COLO668 (cell line): ENCODE results near the gene MRAS.
A peak's percentile ranks its signal among the peaks of the same experiment; 100 is the strongest.

Source experiments
- DNase-seq: peaks from one replicate; lab custom pipeline; 2025; ENCODE audit not compliant: unreplicated experiment; lab: John Stamatoyannopoulos, UW

The MRAS gene

DNA sequence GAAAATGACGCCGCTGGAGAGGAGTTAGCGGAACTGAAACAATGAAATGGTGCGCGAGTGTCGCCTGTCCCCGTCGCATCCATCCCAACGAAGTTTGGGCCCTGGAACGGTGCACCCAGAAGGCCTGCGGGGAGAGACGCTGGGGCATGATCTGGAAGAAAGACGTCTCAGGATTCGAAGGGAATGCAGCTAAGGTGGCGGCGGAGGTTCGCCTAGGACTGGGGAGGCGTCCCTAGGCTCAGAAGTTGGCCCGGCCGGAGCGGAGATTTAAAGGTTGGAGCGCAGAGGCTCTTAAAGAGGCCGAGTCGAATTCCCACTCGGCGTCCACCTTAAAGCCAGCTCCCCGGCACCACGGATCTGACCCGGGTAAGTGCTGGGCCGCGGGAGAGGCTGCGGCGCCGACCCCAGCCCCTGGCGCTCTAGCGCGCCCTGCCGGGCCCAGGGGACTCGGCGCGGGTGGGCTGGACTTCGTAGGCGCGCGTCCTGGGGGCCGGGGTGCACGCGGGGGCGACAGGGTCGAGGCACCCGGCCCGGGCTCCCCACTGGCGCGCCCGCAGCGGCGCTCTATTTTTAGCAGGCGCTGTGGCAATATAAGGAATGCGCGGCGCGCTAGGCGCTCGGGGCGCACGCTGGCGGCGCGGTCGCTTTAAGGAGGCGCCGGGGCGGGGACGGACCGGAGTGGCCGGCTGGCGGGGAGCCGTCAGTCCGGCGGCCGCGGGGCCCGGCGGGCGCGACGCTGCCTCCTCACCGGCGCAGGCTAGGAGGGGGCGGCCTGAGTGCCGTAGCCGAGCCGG is at the start of gene MRAS:
Gene MRAS, plus strand, starts transcription at position 620 of the 794 bp plus-strand sequence. CDS start 24,305 bp downstream, outside the sequence.
- peak; percentile 69 for DNase-seq

DNA sequence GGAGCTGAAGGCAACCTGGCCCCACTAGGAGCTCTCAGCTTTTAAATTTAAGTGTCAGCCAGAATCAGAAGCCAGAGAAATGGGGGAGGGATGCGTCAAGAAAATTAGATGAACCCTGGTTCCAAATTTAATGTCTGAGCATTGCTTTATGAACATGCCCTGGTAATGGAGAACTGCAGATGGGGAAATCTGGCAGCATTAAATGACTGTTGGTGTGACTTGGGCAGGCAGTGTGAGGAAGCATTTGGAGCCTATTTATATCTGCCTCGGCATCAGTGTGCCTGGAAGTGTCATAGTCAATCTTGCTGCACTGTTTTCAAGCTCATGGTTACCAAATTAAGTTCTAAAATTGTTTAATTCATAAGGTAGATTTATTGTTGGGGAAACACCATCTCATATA is 47.7 kb upstream of the MRAS start:
- DNase-seq, result no peak

GRCh38 chr3:138303474-138303873 is 44.9 kb upstream of the MRAS start:
- no peak for DNase-seq

DNA sequence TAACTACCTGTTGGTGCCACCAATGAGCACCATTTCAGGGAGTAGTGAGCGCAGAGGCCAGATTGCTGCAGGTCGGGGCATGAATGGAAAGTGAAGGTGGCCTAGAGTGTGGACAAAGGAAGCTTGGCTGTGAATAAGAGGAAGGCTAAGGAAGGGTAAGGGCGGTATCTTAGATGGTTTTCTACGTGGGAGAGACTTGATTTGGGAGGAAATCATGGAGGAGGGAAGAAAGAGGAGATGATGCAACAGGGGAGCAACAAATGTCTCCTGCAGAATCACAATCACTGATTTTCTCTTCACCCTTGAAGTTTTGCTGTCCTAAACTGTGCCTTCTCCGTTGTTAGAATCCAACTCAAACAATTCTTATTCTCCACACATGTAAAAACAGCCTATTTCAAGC is 40.5 kb upstream of the MRAS start:
- DNase-seq, result no peak

DNA sequence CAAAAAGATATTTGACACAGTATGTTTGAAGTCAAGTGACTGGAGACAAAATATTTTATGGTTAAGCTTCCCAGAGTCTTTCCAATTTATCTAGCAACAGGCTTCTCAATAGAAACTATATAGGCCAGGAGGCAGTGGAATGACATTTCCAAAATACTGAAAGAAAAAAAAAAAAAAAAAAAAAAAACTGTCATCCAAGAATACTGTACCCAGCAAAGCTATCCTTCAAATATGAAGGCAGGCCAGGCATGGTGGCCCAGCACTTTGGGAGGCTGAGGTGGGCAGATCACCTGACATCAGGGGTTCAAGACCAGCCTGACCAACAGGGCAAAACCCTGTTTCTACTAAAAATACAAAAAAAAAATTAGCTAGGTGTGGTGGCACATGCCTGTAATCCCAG is 39.6 kb upstream of the MRAS start:
- no peak for DNase-seq

DNA sequence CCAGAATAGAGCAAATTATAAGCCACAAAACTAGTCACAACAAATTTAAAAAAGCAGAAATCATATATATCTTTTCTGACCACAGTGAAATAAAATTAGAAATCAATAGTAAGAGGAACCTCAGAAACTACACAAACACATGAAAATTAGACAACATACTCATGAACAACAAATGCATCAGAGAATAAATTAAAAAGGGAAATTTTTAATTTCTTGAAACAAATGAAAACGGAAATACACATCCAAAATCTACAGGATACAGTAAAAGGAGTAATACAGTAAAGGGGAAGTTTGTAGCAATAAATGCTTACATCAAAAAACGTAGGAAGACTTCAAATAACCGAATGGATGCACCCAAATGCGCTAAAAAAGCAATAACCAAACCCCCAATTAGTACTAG is 37.9 kb upstream of the MRAS start:
- no peak for DNase-seq

DNA sequence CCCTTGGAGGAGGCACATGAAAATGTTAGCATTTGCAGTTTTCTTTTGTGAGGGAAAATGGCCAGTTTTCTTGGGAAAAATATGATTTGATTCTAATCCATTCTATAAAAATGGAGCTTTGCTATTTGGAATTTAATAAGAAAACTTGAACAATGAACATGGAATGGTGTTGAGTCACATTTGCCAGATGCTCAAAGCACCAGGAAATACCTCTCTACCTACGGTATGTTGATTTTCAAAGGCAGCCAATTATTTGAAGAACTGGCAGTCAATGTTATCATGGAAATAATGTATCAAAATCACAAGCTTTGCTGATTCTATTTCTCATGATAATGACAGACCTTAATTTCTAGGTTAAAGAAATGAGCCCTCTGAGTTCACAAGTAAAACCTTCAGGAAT is 33.6 kb upstream of the MRAS start:
- DNase-seq, result no peak

DNA sequence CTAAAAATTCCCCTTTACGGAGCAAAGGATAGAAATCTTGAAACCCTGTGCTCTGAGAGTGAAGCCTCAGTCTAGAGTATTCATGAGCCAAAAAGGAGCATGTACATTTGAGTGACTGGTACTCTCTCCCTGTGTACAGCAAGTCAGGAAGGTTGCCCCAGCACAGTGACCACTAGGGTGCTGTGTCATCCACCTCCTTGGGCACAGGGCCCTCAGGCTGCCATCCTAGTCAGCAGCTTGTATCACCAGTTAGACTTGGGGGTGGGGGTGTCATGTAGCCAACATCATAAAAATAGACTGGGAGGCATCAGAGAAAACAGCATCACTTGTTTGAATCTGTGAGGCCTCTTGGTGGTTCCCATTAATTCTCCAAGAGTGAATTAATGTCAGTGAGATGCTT is 30.7 kb upstream of the MRAS start:
- DNase-seq, result no peak

DNA sequence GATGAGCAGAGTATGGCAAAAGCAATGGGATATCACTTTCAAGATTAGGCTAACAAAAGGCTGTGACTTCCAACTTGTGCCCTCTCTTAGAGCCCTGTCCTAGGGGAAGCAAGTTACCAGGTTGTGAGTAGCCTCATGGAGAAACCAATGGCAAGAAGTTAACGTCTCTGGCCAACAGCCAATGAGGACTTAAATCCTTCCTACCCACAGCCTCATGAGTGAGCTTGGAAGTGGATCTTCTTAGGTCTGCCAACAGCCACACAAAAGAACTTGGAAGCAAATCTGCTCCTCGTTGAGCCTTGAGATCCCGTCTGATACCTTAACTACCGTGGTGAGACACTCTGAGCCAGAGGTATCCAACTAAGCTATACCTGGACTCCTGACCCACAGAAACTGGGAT is 24.4 kb upstream of the MRAS start:
- DNase-seq, result no peak

- no peak for DNase-seq
These were observed 22.4 kb upstream of the MRAS start for GRCh38 chr3:138325990-138326389.

DNA sequence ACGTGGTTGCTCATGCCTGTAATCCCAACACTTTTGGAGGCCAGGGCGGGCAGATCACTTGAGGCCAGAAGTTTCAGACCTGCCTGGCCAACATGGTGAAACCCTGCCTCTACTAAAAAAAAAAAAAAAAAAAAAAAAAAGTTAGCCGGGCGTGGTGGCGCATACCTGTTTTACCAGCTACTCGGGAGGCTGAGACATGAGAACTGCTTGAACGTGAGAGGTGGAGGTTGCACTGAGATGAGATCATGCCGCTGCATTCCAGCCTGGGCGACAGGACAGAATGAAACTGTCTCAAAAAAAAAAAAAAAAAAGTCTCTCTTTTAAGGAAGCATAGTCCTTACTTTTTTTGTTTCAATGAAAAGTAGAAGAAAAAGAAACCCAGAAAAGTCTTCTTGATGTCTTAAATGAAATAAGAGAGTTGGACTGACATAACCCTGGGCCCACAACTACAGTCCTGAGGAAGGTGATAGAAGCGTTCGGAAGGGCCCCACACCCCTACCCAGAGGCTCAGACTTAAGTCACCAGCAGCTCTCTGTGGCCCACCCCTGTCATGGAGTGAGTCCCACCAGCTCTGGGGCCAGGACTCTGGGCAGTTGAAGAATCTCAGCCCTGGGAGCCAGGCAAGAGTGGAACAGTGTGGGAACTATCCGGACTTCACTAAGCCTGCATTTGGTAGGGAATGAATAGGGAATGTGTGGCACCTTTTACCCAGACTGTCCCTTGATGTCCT is 21.3 kb upstream of the MRAS start:
- no peak for DNase-seq

DNA sequence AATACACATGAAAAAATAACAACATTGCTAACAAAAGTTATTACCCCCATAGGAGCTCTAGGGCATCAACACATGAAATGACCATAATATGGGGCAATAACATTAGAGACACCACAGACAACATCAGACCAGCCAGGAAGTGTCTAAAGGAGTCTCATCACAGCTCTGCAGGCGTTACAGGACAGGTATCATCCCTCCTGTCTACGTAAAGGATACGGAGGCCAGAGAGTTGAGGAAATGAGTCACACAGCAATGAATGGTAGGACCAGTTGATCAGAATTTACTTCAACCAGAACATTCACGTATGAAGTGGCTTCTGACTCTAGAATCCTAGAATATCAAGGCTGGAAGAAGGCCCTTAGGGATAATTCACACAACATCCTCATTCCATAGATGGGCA is 20.5 kb upstream of the MRAS start:
- no peak for DNase-seq

DNA sequence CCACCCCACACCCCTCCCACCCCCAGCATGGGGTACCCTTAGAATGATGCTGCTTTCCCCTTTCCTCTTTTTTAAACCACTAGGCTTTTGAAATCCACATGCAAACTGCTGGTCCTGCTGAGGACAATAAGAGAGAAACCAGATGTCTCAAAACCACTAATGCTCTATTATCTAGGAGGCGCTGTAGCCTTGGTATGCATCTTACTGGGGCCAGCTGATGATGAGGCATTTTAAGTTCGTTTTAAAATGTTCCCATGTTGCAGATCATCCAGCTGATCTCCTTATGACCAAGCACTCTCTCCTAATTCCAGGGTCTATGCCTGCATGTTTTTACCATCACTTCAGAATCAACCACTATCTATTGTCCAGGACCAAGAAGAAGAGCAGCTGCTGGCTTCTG is 20.0 kb upstream of the MRAS start:
- no peak for DNase-seq

DNA sequence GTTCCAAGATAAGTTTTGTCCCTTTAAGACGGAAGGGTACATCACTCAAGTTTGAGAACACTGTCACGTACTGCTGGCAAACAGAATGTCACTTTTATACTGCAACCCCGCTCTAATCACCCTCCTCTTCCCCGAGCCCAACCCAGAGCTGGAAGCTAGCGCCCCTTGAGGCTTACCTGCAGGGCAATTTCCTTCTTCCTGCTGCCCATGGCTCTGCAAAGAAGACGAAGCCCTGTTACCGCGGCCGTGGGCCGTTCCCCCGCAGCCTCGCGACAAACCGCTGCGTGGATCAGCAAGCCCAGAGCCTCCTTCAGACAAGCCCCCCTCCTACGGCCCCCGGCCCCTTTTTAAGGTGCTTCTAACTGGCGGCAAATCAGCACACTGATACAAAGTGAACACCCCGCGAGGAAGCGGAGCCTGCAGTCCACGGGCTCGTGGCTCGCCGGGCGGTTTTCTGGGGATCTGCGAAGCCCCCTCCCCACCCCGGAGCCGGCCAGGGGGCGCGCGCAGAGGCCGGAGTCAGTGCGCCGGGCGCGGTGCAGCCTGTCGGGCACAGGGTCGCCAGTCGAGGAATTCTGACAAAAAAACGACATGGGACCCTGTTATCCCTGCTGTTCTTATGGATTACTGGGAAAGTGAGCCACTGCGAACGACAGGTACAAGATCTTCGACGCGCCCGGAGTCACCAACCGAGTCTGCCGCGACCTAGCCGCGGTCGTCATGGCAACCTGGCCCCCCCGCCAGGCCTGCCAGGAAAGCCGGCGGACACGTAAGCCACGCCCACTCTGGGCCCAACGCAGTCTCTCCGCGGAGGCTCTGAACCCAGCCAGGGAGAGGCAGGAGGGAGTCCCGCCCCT is 19.0 kb upstream of the MRAS start, which contains the start of gene NME9:
Gene NME9, minus strand, starts transcription at position 725 of the 857 bp plus-strand sequence. Its CDS starts 516 bp downstream, at position 209.
- peak; percentile 87 for DNase-seq

GRCh38 chr3:138329984-138330293 is 18.4 kb upstream of the MRAS start:
- DNase-seq, result no peak

DNA sequence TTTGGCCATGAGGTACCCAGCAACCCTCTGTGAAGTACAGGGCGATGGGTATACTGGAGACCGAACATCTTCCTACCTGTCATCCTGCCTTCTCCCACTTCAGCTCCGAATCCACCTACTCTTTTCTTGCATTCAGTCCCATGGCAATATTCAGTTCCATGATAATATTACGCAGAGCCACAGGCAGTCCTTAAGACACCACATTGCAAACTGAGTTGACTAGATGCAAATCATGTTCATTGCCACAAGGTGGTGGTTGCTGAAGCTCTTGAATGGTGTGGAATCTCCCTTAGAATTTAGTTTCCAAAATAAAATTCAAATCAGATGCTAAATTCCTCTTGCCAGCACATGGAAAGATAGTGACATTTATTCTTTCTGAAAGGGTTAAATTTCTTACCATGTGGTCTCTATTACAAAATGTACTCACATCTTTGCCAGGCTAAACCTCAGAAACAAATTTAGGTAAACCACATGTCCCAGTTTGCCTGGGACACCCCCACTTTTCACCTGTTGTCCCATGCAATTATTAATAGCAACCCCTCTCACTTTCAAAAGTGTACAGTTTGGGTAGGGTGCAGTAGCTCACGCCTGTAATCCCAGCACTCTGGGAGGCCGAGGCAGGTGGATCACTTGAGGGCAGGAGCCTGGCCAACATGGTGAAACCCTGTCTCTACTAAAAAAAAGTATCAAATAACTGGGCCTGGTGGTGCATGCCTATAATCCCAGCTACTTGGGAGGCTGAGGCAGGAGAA is 17.1 kb upstream of the MRAS start:
- no peak for DNase-seq

DNA sequence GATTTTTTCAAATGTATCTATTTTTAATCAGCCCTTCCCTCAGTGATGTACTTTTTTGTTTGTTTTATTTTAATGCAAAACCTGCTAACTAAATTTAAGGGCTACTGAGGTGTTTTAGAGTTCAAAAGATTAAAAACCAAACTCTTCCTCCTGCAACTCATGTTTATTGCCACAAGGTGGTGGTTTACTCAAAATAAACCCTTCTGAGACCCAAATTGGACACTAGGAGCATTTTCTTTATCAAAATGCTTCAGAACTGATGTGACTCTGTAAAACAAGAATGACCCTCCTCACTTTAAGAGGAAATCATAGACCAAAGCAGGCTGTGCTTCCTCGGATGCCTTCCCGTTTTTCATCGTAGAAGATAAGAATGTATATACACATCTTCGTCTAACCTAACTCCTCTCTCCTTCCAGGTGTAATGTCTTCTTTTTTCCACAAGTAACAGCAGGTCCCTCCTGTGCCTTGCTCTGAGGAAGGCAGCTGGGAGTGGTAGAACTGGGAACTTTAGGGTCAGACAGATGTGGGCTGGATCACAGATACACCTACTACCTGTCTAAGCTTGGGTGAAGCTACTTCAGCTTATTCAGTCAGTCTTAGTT is 15.8 kb upstream of the MRAS start:
- no peak for DNase-seq

DNA sequence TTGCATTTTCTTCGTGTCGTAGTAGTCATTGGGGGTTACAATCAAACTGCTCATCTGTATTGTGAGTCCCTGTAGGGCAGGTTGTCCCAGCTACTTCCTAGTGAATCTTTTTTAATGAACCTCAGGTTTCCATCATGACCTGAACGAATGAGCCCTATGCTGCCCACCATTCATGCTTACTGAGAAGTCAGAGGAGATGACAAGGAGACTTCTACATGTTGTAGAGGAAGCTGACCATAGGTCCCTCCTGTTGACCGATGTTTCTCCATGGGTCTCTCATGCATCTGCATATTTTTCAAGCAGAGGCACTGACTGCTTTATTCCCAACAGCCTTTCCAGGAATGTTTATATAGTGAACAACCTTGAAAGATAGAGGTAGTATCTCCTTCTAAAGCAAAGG is 13.8 kb upstream of the MRAS start:
- DNase-seq, result no peak

GRCh38 chr3:138336454-138336999 is 11.9 kb upstream of the MRAS start:
- no peak for DNase-seq

GRCh38 chr3:138338244-138338643 is 10.1 kb upstream of the MRAS start:
- DNase-seq, result no peak
